AG04449 (cell line): Measurements from ENCODE around the gene ARHGAP45.

Experiments
- CTCF ChIA-PET: fragments of 350-600 bp; formaldehyde crosslinking; extraction: SDS; loops from one replicate; lab custom pipeline; 2021; ENCODE audit warnings: antibody characterized with exemption; lab: Yijun Ruan, JAX
- POLR2A ChIA-PET: fragments of 400-600, 350-600 bp; formaldehyde crosslinking; extraction: SDS; loops from one replicate; lab custom pipeline; 2020; ENCODE audit warnings: antibody characterized with exemption, inconsistent platforms; lab: Yijun Ruan, JAX
- DNase-seq: peaks from one replicate; pipeline ENCODE4 v3.0.0-alpha.2; 2010; ENCODE audit warnings: low read depth, low spot score
- H3K4me3 ChIP-seq: 2 replicates; pipeline ENCODE4 v1.5.1; 2011; ENCODE audit warnings: low read depth, mild to moderate bottlenecking, control low read depth, low read length
- TF ChIP-seq, protein P1 (sequence below): IDR thresholded peaks from one replicate; pipeline ENCODE4 v1.5.1; 2011; ENCODE audit warnings: mild to moderate bottlenecking, moderate library complexity, low read length, control low read depth, inconsistent platforms; ENCODE audit not compliant: insufficient read depth; ENCODE audit errors: missing control alignments

Gene ARHGAP45

DNA sequence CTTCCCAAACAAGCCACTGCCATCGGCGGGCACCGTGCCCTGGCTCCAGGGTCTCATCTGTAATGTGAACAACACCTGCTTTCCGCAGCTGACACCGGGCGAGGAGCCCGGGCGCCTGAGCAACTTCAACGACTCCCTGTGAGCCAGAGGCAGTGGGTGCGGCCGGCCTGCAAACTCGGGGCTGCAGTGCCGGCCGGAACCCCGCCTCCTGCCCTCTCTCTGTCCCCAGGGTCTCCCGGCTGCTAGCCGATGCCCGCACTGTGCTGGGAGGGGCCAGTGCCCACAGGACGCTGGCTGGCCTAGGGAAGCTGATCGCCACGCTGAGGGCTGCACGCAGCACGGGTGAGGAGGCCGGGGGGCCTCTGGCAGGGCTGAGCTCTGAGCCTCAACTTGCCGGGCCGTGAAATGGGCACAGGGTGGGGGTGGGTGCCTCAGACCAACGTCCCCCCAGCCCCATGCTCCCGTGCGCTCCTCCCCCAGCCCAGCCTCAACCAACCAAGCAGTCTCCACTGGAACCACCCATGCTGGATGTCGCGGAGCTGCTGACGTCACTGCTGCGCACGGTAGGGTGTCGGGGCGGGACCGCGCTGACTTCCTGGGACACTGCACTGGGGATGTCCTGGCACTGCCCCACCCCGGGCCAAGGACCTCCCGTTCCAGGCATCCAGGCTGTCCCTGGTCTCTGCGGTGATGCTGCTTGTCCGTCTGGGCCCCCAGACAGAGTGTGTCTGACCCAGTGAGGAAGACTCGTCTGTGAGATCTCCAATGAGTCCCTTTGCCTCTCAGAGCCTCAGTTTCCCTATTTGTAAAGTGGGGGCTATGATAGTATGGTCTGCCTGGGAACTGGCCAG is 24.9 kb upstream of the ARHGAP45 start:
- CTCF ChIA-PET, result interaction anchor here (1.4 to 1.6 kb wide), 2 partner anchors 152 to 203 kb away, joined by 3 to 6 read pairs; no protein-coding TSS in a partner anchor
- H3K4me3 ChIP-seq, result no peak overlapping the region
- TF ChIP-seq, protein P1, sequence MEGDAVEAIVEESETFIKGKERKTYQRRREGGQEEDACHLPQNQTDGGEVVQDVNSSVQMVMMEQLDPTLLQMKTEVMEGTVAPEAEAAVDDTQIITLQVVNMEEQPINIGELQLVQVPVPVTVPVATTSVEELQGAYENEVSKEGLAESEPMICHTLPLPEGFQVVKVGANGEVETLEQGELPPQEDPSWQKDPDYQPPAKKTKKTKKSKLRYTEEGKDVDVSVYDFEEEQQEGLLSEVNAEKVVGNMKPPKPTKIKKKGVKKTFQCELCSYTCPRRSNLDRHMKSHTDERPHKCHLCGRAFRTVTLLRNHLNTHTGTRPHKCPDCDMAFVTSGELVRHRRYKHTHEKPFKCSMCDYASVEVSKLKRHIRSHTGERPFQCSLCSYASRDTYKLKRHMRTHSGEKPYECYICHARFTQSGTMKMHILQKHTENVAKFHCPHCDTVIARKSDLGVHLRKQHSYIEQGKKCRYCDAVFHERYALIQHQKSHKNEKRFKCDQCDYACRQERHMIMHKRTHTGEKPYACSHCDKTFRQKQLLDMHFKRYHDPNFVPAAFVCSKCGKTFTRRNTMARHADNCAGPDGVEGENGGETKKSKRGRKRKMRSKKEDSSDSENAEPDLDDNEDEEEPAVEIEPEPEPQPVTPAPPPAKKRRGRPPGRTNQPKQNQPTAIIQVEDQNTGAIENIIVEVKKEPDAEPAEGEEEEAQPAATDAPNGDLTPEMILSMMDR, result no peak
- POLR2A ChIA-PET, result interaction anchor here (0.9 to 7.8 kb wide), 5 partner anchors 13 to 29 kb away, joined by 3 to 104 read pairs (median 4); partner anchors contain the start of genes CNN2 and RNU6-2
- DNase-seq, result no peak

DNA sequence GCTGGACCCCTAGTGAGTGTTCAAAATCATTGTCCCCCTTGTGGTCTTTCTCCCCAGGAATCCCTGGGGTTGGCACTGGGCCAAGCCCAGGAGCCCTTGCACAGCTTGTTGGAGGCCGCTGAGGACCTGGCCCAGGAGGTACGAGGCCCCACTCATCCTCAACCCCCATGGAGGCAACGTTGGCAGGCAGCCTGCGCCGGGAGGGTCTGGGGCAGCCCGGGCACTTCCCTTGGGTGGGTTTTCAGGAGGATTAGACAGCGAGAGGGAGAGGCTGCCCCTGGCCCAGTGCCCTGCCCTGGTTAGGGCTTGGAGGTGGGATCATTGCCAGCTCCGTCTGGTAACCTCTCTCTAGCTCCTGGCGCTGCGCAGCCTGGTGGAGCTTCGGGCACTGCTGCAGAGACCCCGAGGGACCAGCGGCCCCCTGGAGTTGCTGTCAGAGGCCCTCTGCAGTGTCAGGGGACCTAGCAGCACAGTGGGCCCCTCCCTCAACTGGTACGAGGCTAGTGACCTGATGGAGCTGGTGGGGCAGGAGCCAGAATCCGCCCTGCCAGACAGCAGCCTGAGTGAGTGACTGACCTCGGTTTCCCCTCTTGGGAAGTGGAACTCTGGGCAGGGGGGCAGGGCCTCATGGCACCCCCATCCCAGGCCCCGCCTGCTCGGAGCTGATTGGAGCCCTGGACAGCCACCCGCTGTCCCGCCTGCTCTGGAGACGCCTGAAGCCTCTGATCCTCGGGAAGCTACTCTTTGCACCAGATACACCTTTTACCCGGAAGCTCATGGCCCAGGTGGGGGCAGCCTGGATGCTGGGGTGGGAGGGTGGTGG is 24.1 kb upstream of the ARHGAP45 start:
- H3K4me3 ChIP-seq, result no peak overlapping the region
- ChIA-PET CTCF (interaction anchor here (0.9 kb wide), 1 partner anchor 15 kb away, joined by 4 read pairs; no protein-coding TSS in a partner anchor), POLR2A (interaction anchor here (0.6 to 7.8 kb wide), 5 partner anchors 11 to 60 kb away, joined by 3 to 104 read pairs (median 4); partner anchors contain the start of gene CNN2)
- DNase-seq, result no peak
- TF ChIP-seq, protein P1, result no peak

DNA sequence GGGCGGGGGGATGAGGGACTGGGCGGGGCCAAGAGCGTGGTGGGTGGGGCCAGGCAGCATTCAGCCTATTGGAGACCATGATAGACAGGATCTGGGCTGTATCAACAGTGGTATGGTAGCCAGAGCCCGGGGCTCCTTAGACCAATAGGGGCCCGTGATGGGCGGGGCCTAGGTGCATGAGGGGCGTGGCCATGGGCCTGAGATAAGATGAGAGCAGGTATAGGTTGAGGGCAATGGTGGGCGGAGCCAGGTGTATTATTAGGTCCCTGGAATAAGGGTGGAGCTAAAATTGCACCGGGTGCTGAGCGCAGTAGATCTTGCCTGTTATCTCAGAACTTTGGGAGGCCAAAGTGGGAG is 21.7 kb upstream of the ARHGAP45 start:
- ChIA-PET CTCF (interaction anchor here (0.7 kb wide), 1 partner anchor 149 kb away, joined by 4 read pairs; no protein-coding TSS in a partner anchor), POLR2A (no interaction called here)
- TF ChIP-seq, protein P1, result no peak
- H3K4me3 ChIP-seq, result no peak overlapping the region
- no peak for DNase-seq

DNA sequence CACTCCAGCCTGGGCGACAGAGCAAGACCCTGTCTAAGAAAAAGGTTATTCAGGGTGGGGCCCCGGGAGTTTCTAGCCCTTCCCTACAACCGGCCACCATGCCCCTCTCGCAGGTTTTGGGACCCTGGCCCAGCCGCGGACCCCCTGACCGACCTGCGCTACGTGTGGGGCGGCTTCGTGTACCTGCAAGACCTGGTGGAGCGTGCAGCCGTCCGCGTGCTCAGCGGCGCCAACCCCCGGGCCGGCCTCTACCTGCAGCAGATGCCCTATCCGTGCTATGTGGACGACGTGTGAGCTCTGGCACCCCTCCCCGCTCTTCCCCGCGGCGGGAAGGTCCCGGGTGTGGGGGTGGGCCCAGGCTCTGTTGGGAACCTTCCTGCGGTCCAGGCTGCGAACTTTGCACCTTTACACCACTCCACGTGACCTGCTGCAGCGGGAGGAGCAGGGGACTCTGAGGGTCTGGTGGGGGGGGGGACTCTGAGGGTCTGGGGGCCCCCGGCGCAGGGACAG is 20.8 kb upstream of the ARHGAP45 start:
- no peak overlapping the region for H3K4me3 ChIP-seq
- TF ChIP-seq, protein P1, result no peak
- DNase-seq, result no peak
- POLR2A ChIA-PET, result no interaction called here
- CTCF ChIA-PET, result no interaction called here

DNA sequence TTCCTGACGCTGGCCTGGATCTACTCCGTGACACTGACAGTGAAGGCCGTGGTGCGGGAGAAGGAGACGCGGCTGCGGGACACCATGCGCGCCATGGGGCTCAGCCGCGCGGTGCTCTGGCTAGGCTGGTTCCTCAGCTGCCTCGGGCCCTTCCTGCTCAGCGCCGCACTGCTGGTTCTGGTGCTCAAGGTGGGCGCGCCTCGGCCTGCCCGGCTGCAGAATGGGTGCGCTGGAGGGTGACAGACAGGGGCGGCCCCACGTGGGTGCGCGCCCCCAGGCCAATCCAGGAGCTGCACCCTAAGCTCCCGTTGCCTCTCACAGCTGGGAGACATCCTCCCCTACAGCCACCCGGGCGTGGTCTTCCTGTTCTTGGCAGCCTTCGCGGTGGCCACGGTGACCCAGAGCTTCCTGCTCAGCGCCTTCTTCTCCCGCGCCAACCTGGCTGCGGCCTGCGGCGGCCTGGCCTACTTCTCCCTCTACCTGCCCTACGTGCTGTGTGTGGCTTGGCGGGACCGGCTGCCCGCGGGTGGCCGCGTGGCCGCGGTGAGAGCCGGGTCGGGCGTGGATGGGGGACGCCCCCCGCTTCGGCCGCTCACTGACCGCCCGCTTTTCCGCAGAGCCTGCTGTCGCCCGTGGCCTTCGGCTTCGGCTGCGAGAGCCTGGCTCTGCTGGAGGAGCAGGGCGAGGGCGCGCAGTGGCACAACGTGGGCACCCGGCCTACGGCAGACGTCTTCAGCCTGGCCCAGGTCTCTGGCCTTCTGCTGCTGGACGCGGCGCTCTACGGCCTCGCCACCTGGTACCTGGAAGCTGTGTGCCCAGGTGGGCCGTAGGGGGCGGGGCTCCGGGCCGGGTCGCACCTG is 19.9 kb upstream of the ARHGAP45 start:
- DNase-seq, result no peak
- no peak overlapping the region for H3K4me3 ChIP-seq
- CTCF ChIA-PET, result interaction anchor here (1.9 kb wide), 1 partner anchor 18 kb away, joined by 6 read pairs; no protein-coding TSS in a partner anchor
- POLR2A ChIA-PET, result no interaction called here
- TF ChIP-seq, protein P1, result no peak
